CD4-positive, CD25-positive, alpha-beta regulatory T cell (primary cell): Measurements from ENCODE around the gene RNF11. TPM values are rescaled to one million over a fixed set of nuclear protein-coding genes. Genes with fewer than 3 reads are reported as not detected.

Experiments used
- ATAC-seq, 2 donors: fragments of 150-1000 bp; cut with Tn5 transposase; one replicate each; pipeline ENCODE4 v1.10.0; 2021; ENCODE audit warnings: low read depth in 2 of 2, moderate number of reproducible peaks in 2 of 2, moderate library complexity in 1 of 2
- DNase-seq, 3 donors: peaks; one replicate each; pipeline versions ENCODE4 v3.0.0 to v3.0.0-alpha.2; 2012 to 2022; ENCODE audit warnings: mixed read lengths in 1 of 3
- H3K27ac ChIP-seq: one replicate; pipeline ENCODE4 v1.7.0; 2013; ENCODE audit warnings: mild to moderate bottlenecking, low read length; ENCODE audit not compliant: insufficient read depth, poor library complexity, severe bottlenecking
- H3K27me3 ChIP-seq: one replicate; pipeline ENCODE4 v1.7.0; 2013; ENCODE audit warnings: low read length; ENCODE audit not compliant: control insufficient read depth, insufficient read depth
- H3K36me3 ChIP-seq: one replicate; pipeline ENCODE4 v1.7.0; 2013; ENCODE audit warnings: mild to moderate bottlenecking, low read length, moderate library complexity; ENCODE audit not compliant: control insufficient read depth, insufficient read depth
- H3K4me1 ChIP-seq: 2 replicates; pipeline ENCODE4 v1.7.0; 2013; ENCODE audit warnings: mild to moderate bottlenecking, low read length; ENCODE audit not compliant: insufficient read depth, control insufficient read depth, poor library complexity, severe bottlenecking
- H3K4me3 ChIP-seq: one replicate; pipeline ENCODE4 v1.7.0; 2013; ENCODE audit warnings: low read depth, mild to moderate bottlenecking, low read length, moderate library complexity
- H3K9me3 ChIP-seq, 2 experiments: 1 replicate in 1 of 2; 2 replicates in 1 of 2; pipeline ENCODE4 v1.7.0; 2013; ENCODE audit warnings: low read length in 2 of 2, mild to moderate bottlenecking in 1 of 2, moderate library complexity in 1 of 2; ENCODE audit not compliant: control insufficient read depth in 2 of 2
- H3K27ac Mint-ChIP-seq, 3 donors: one replicate each; pipeline ENCODE4 v1.8.0; 2020 to 2022; ENCODE audit warnings: mild to moderate bottlenecking in 3 of 3, mixed read lengths in 3 of 3, moderate library complexity in 2 of 3
- H3K27me3 Mint-ChIP-seq: one replicate; pipeline ENCODE4 v1.8.0; 2022; ENCODE audit warnings: mild to moderate bottlenecking, mixed read lengths
- H3K36me3 Mint-ChIP-seq: one replicate; pipeline ENCODE4 v1.8.0; 2020; ENCODE audit warnings: mixed read lengths
- H3K4me1 Mint-ChIP-seq, 4 donors: one replicate each; pipeline ENCODE4 v1.8.0; 2020 to 2022; ENCODE audit warnings: mixed read lengths in 4 of 4, mild to moderate bottlenecking in 1 of 4
- H3K4me3 Mint-ChIP-seq, 4 donors: one replicate each; pipeline ENCODE4 v1.8.0; 2020 to 2022; ENCODE audit warnings: mild to moderate bottlenecking in 4 of 4, mixed read lengths in 4 of 4, moderate library complexity in 3 of 4
- H3K9me3 Mint-ChIP-seq, 7 donors: one replicate each; pipeline ENCODE4 v1.8.0; 2020 to 2022; ENCODE audit warnings: mixed read lengths in 7 of 7, mild to moderate bottlenecking in 3 of 7, moderate library complexity in 2 of 7
- polyA plus RNA-seq, 4 donors: library from polyadenylated mRNA; unstranded; fragments of 300-500 nt; fragmentation: Illumina TruSeq; gene quantifications; one replicate each; pipeline ENCODE4 v1.2.3, GENCODE V29; 2021
- total RNA-seq: library from RNA; stranded (reverse); gene quantifications from one replicate; pipeline ENCODE4 v1.2.3, GENCODE V29; 2022

The RNF11 gene
- total and polyA plus RNA-seq, 5 donors from 2014 or later, result 24.1 to 66.5 (median 36.2) TPM

DNA sequence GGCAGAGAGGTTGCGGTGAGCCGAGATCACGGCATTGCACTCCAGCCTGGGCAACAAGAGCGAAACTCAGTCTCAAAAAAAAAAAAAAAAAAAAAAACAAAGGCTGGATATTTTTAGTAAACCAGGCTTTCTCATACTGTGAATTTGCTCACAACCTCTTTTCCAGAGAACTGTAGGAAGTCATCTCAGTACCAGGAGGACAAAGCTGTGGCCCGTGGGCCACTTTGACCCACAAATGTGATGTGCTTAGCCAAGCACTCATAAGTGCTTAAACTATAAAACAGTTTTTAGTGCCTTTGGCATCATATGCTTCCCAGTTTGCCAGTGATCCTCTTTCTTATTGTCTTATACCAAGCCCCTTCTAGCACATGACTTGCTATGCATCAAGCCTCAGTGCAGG lies 46.5 kb downstream of the RNF11 start:
- H3K27ac ChIP-seq, result no peak overlapping the region
- H3K4me1 ChIP-seq, result no peaks in the 10 kb centered on the region
- H3K36me3 Mint-ChIP-seq, result peaks cover 7% of the 10 kb centered on the region
- H3K36me3 ChIP-seq, result no peaks in the 10 kb centered on the region
- no peaks in the 10 kb centered on the region for H3K4me1 Mint-ChIP-seq
- ATAC-seq, result no peak
- H3K9me3 ChIP-seq, result no peaks in the 10 kb centered on the region
- H3K9me3 Mint-ChIP-seq, result no peaks in the 10 kb centered on the region
- DNase-seq, result no peak
- H3K27me3 Mint-ChIP-seq, result no peaks in the 10 kb centered on the region
- H3K4me3 Mint-ChIP-seq, result no peak overlapping the region
- no peak overlapping the region for H3K4me3 ChIP-seq
- no peaks in the 10 kb centered on the region for H3K27me3 ChIP-seq
- no peak overlapping the region for H3K27ac Mint-ChIP-seq

GRCh38 chr1:51283979-51284378 lies 47.9 kb downstream of the RNF11 start:
- no peaks in the 10 kb centered on the region for H3K9me3 ChIP-seq
- ATAC-seq (no peak), DNase-seq (no peak)
- H3K36me3 ChIP-seq, result no peaks in the 10 kb centered on the region
- no peaks in the 10 kb centered on the region for H3K4me1 ChIP-seq
- Mint-ChIP-seq H3K27ac (no peak overlapping the region), H3K9me3 (no peaks in the 10 kb centered on the region), H3K4me3 (no peak overlapping the region), H3K27me3 (no peaks in the 10 kb centered on the region), H3K4me1 (no peaks in the 10 kb centered on the region), H3K36me3 (peaks cover 4% of the 10 kb centered on the region)
- no peak overlapping the region for H3K27ac ChIP-seq
- H3K4me3 ChIP-seq, result no peak overlapping the region
- H3K27me3 ChIP-seq, result no peaks in the 10 kb centered on the region

GRCh38 chr1:51284487-51284954 lies 48.4 kb downstream of the RNF11 start:
- H3K27me3 ChIP-seq, result no peaks in the 10 kb centered on the region
- Mint-ChIP-seq H3K9me3 (no peaks in the 10 kb centered on the region), H3K4me1 (no peaks in the 10 kb centered on the region), H3K27ac (no peak overlapping the region), H3K36me3 (peaks cover 6% of the 10 kb centered on the region), H3K27me3 (no peaks in the 10 kb centered on the region), H3K4me3 (no peak overlapping the region)
- H3K4me3 ChIP-seq, result no peak overlapping the region
- DNase-seq (no peak), ATAC-seq (no peak)
- H3K27ac ChIP-seq, result no peak overlapping the region
- H3K36me3 ChIP-seq, result no peaks in the 10 kb centered on the region
- H3K9me3 ChIP-seq, result no peaks in the 10 kb centered on the region
- H3K4me1 ChIP-seq, result no peaks in the 10 kb centered on the region

DNA sequence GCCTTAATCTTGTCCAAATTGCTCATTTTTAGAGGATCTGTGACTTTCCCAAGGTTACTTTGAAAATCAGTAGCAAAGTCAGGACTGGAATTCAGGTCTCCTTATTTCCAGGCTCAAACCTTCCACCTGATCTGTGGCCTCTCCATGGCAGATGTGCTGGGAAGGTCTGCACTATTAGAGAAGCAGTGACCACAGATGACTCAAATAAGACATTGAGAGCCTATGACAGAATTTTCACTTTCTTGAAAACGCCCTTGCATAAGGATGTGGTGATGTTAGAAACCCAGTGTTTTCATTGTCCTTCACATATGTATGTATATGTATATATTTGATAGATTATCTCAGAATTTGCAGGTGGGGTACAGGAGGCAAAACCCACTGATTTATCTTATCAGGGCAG lies 49.0 kb downstream of the RNF11 start:
- no peaks in the 10 kb centered on the region for H3K4me1 ChIP-seq
- H3K27me3 Mint-ChIP-seq, result no peaks in the 10 kb centered on the region
- no peak overlapping the region for H3K4me3 Mint-ChIP-seq
- no peaks in the 10 kb centered on the region for H3K4me1 Mint-ChIP-seq
- H3K9me3 ChIP-seq, result no peaks in the 10 kb centered on the region
- DNase-seq, result peak in 1 of 3 donors; percentile 48
- no peaks in the 10 kb centered on the region for H3K36me3 ChIP-seq
- ATAC-seq, result no peak
- no peak overlapping the region for H3K27ac Mint-ChIP-seq
- peaks cover 6% of the 10 kb centered on the region for H3K36me3 Mint-ChIP-seq
- H3K27me3 ChIP-seq, result no peaks in the 10 kb centered on the region
- no peak overlapping the region for H3K27ac ChIP-seq
- H3K9me3 Mint-ChIP-seq, result no peaks in the 10 kb centered on the region
- no peak overlapping the region for H3K4me3 ChIP-seq

GRCh38 chr1:51287966-51288365 lies 51.9 kb downstream of the RNF11 start:
- Histone ChIP-seq H3K27me3 (no peaks in the 10 kb centered on the region), H3K27ac (no peak overlapping the region), H3K9me3 (no peaks in the 10 kb centered on the region), H3K4me3 (no peak overlapping the region), H3K4me1 (no peaks in the 10 kb centered on the region), H3K36me3 (no peaks in the 10 kb centered on the region)
- H3K9me3 Mint-ChIP-seq, result no peaks in the 10 kb centered on the region
- DNase-seq (no peak), ATAC-seq (no peak)
- peaks cover 6% of the 10 kb centered on the region for H3K36me3 Mint-ChIP-seq
- H3K4me3 Mint-ChIP-seq, result no peak overlapping the region
- H3K4me1 Mint-ChIP-seq, result no peaks in the 10 kb centered on the region
- H3K27me3 Mint-ChIP-seq, result no peaks in the 10 kb centered on the region
- H3K27ac Mint-ChIP-seq, result no peak overlapping the region

- no peak overlapping the region for H3K4me3 ChIP-seq
- Mint-ChIP-seq H3K27me3 (no peaks in the 10 kb centered on the region), H3K4me3 (no peak overlapping the region), H3K9me3 (no peaks in the 10 kb centered on the region), H3K4me1 (no peaks in the 10 kb centered on the region), H3K36me3 (peaks cover 6% of the 10 kb centered on the region), H3K27ac (no peak overlapping the region)
- no peaks in the 10 kb centered on the region for H3K27me3 ChIP-seq
- H3K9me3 ChIP-seq, result no peaks in the 10 kb centered on the region
- ATAC-seq, result no peak
- no peak overlapping the region for H3K27ac ChIP-seq
- no peaks in the 10 kb centered on the region for H3K36me3 ChIP-seq
- DNase-seq, result no peak
- H3K4me1 ChIP-seq, result no peaks in the 10 kb centered on the region
These were observed 52.5 kb downstream of the RNF11 start for GRCh38 chr1:51288578-51288977.

- no peaks in the 10 kb centered on the region for H3K9me3 Mint-ChIP-seq
- no peaks in the 10 kb centered on the region for H3K9me3 ChIP-seq
- no peaks in the 10 kb centered on the region for H3K27me3 ChIP-seq
- peaks cover 6% of the 10 kb centered on the region for H3K36me3 Mint-ChIP-seq
- peak overlapping the region in 1 of 3 donors; percentile 7 for H3K27ac Mint-ChIP-seq
- H3K27me3 Mint-ChIP-seq, result no peaks in the 10 kb centered on the region
- H3K27ac ChIP-seq, result no peak overlapping the region
- no peaks in the 10 kb centered on the region for H3K36me3 ChIP-seq
- ATAC-seq (no peak), DNase-seq (no peak)
- H3K4me1 Mint-ChIP-seq, result no peaks in the 10 kb centered on the region
- H3K4me3 ChIP-seq, result no peak overlapping the region
- peak overlapping the region in 1 of 4 donors; percentile 17 for H3K4me3 Mint-ChIP-seq
- no peaks in the 10 kb centered on the region for H3K4me1 ChIP-seq
These were observed 53.8 kb downstream of the RNF11 start for GRCh38 chr1:51289676-51290488.

- Histone ChIP-seq H3K27ac (no peak overlapping the region), H3K4me1 (no peaks in the 10 kb centered on the region), H3K36me3 (no peaks in the 10 kb centered on the region), H3K4me3 (no peak overlapping the region), H3K27me3 (no peaks in the 10 kb centered on the region), H3K9me3 (no peaks in the 10 kb centered on the region)
- H3K4me3 Mint-ChIP-seq, result no peak overlapping the region
- ATAC-seq (no peak), DNase-seq (no peak)
- no peaks in the 10 kb centered on the region for H3K9me3 Mint-ChIP-seq
- H3K4me1 Mint-ChIP-seq, result no peaks in the 10 kb centered on the region
- no peaks in the 10 kb centered on the region for H3K27me3 Mint-ChIP-seq
- peaks cover 3% of the 10 kb centered on the region for H3K36me3 Mint-ChIP-seq
- H3K27ac Mint-ChIP-seq, result no peak overlapping the region
These were observed 54.4 kb downstream of the RNF11 start for GRCh38 chr1:51290489-51290847.
